GM12873 (cell line): ENCODE data around the gene NYNRIN.

Experiments
- TF ChIP-seq, protein P1 (sequence below): IDR thresholded peaks from 2 replicates; pipeline ENCODE4 v1.5.1; 2012; ENCODE audit warnings: low read depth, mild to moderate bottlenecking, moderate library complexity, low read length, control low read depth; ENCODE audit not compliant: insufficient read depth; ENCODE audit errors: missing control alignments

Gene NYNRIN

DNA sequence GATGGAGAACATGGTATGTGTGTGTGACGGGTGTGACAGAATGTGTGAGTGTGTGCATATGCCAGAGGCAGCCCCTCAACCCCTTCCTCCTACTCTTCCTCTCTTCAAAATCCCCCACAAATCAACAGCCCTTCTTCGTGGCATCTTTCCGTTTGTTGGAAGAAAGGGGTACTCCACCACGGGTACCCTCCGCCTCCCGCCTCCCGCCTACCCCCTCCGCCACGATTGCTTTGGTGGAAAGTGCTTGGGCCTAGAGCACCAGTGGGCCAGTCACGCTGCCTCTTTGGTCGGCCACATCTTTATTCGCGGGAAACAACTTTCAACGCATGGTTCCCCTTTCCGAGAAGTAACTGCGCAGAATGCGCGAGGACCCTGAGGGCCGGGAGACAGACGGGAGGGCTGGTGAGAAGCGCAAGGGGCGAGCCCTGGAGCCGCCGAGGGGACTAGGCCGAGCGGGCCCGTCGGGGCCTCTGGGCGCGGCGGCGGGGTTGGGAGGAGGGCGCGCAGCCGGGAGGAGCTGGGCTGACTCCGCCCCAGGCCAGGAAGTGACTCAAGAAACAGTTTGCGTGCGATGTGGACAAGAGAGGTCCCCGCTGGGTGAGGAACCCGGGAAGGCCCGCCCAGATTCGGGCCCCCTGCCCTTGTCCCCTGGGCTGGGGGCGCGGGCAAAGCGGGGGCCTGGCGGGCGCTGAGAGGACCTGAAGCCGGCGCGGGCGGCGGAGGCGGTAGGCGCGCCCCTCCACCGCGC, 30.8 kb downstream of the NYNRIN start, which contains the start of the genes CBLN3 and KHNYN:
Gene CBLN3 (minus strand): TSS at position 274 of the 748 bp plus-strand sequence. CDS start 614 bp downstream, outside the sequence.
Gene KHNYN (plus strand): TSS at position 560 of the 748 bp plus-strand sequence. CDS start 777 bp downstream, outside the sequence.
- TF ChIP-seq, protein P1, sequence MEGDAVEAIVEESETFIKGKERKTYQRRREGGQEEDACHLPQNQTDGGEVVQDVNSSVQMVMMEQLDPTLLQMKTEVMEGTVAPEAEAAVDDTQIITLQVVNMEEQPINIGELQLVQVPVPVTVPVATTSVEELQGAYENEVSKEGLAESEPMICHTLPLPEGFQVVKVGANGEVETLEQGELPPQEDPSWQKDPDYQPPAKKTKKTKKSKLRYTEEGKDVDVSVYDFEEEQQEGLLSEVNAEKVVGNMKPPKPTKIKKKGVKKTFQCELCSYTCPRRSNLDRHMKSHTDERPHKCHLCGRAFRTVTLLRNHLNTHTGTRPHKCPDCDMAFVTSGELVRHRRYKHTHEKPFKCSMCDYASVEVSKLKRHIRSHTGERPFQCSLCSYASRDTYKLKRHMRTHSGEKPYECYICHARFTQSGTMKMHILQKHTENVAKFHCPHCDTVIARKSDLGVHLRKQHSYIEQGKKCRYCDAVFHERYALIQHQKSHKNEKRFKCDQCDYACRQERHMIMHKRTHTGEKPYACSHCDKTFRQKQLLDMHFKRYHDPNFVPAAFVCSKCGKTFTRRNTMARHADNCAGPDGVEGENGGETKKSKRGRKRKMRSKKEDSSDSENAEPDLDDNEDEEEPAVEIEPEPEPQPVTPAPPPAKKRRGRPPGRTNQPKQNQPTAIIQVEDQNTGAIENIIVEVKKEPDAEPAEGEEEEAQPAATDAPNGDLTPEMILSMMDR: no peak

DNA sequence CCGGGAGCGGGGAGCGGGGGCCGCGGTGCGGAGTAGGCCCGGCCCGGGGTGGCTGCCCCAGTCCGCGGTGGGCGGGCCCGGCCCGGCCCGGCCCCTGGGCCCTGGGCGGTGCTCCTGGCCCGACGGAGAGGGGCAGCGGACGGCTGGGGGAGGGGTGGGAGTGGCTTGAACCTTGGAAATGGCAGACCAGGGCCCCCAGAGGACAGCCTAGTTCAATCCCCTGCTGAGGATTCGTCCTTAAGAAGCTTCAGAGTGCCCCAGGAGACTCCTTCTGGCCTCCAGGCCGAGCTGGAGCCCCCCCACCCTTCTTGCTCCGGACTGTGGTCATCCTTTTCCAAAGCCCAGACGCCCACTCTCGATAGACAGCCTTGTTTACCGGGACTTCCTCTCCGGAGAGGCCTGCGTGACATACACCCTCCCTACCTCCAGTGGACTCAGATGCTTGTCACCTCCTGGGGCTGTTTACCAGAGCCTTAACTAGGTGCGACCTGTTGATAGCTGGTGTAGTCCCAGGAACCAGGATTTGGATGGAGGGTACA, 31.4 kb downstream of the NYNRIN start:
- TF ChIP-seq, protein P1: no peak

DNA sequence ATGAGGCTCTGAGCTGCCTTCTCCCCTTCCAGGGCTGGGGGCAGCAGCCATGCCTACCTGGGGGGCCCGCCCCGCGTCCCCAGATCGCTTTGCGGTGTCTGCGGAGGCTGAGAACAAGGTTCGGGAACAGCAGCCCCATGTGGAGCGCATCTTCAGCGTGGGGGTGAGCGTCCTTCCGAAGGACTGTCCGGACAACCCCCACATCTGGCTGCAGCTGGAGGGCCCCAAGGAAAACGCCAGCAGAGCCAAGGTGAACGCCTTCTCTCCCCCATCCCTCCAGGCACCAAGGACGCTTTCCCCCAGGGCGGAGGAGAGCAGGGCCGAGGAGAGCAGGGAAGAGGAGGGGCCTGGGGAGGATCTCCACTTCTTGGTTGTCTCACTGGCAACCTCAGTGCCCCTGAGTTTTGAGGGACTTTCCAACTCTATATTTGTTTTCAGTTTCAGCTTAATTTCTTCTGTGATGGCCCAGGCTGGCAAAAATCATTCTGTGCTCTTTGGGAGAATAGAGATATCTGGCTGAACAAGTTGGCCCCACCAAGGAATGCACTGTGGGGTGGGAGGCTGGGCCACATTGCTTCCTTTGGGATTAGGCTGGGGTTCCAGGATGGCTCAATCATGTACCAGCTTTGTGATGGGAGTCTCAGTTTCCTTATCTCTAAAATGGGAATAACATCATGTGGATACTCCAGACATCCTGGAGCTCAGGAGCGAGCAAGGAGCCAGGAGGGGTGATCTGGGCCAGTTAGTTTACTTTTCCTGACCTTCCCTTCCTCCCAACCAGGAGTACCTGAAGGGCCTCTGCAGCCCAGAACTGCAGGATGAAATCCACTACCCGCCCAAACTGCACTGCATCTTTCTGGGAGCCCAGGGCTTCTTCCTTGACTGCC, 32.1 kb downstream of the NYNRIN start:
- TF ChIP-seq, protein P1: no peak

DNA sequence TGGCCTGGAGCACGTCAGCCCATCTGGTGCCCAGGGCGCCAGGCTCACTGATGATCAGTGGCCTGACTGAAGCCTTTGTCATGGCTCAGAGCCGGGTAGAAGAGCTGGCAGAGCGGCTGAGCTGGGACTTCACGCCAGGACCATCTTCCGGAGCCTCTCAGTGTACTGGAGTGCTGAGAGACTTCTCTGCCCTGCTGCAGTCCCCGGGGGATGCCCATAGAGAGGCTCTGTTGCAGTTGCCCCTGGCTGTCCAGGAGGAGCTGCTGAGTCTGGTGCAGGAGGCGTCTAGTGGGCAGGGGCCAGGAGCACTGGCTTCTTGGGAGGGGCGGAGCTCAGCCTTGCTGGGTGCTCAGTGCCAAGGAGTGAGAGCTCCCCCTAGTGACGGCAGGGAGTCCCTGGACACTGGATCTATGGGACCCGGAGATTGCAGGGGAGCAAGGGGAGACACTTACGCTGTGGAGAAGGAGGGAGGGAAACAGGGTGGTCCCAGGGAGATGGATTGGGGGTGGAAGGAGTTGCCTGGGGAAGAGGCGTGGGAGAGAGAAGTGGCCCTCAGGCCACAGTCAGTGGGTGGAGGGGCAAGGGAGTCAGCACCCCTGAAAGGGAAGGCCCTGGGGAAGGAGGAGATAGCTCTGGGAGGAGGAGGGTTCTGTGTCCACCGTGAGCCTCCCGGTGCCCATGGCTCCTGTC, 32.9 kb downstream of the NYNRIN start:
- TF ChIP-seq, protein P1: peak; percentile 98

- TF ChIP-seq, protein P1: no peak
Measured at GRCh38 chr14:24432259-24433131, 33.7 kb downstream of the NYNRIN start.

DNA sequence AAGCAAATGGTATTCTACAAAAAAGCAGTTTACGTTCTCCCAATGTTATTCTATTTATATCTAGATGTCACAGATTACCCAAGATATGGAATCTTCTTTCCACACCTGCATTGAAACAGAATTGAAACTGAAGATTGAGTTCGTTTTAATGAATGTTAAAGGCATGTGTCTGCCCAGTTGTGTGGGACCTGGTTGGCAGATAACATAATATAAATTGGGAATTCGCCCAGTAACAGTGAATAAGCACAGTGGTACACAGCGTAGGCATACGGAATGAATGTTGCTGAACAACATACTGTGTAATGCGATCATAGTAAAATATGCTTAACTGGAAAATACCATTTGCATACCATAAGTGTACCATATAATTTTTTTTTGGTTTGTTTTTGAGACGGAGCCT, 35.2 kb downstream of the NYNRIN start:
- TF ChIP-seq, protein P1: no peak
